Activated T-helper 1 cell treated with anti-CD3 and anti-CD28 coated beads, Interleukin-12 subunit alpha, Interleukin-12 subunit beta, Interleukin-2, Interleukin-4 antibody, amounts not matched to agents 30 ng/mL and 10 ng/mL and 1 ng/mL, durations not matched to agents 14 hours and 24 hours and 36 hours (primary cell): Measurements from ENCODE around the gene MYRFL. TPM values are rescaled to one million over a fixed set of nuclear protein-coding genes. Genes with fewer than 3 reads are reported as not detected.
A peak's percentile ranks its signal among the peaks of the same experiment; 100 is the strongest.

Experiments
- DNase-seq: peaks from one replicate; pipeline ENCODE4 v3.0.0; 2021; ENCODE audit warnings: low spot score
- H3K27ac Mint-ChIP-seq: one replicate; pipeline ENCODE4 v1.8.0; 2021; ENCODE audit warnings: mild to moderate bottlenecking, mixed read lengths
- H3K27me3 Mint-ChIP-seq: one replicate; pipeline ENCODE4 v1.8.0; 2022; ENCODE audit warnings: mild to moderate bottlenecking, moderate library complexity, mixed read lengths; ENCODE audit not compliant: insufficient read depth
- H3K36me3 Mint-ChIP-seq: one replicate; pipeline ENCODE4 v1.8.0; 2021; ENCODE audit warnings: low read depth, mixed read lengths
- H3K4me1 Mint-ChIP-seq: one replicate; pipeline ENCODE4 v1.8.0; 2021; ENCODE audit warnings: low read depth, mixed read lengths
- H3K4me3 Mint-ChIP-seq: one replicate; pipeline ENCODE4 v1.8.0; 2021; ENCODE audit warnings: mild to moderate bottlenecking, moderate library complexity, mixed read lengths
- H3K9me3 Mint-ChIP-seq: one replicate; pipeline ENCODE4 v1.8.0; 2021; ENCODE audit warnings: mixed read lengths
- intact Hi-C: fragments of 100-400 bp; cut with micrococcal nuclease; formaldehyde crosslinking; loops from one replicate; pipeline ENCODE4 v1.15.1; 2024
- total RNA-seq: library from RNA; stranded (reverse); gene quantifications from 2 replicates; pipeline ENCODE4 v1.2.3, GENCODE V29; 2022

The MYRFL gene
- total RNA-seq, 1 donor from 2014 or later: not detected

DNA sequence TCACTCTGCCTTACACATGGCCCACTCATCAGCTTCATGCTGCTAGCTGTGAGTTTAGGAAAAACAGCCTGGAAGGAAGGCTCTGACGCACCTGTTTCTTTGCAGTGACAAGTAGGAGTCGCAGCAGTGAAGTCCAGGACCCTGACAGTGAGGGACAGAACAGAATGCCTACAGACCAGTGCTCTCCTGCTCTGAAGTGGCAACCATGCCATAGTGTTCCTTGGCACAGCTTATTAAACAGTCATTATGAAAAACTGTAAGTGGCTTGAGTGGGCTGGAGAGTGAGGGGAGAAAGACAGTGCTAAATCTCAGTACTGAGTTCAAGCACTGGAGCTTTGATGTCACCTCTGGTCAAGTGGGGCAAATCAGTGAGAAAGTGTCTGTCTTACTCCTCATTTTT is 61.7 kb downstream of the MYRFL start:
- H3K36me3 Mint-ChIP-seq: no peaks in the 10 kb centered on the region

DNA sequence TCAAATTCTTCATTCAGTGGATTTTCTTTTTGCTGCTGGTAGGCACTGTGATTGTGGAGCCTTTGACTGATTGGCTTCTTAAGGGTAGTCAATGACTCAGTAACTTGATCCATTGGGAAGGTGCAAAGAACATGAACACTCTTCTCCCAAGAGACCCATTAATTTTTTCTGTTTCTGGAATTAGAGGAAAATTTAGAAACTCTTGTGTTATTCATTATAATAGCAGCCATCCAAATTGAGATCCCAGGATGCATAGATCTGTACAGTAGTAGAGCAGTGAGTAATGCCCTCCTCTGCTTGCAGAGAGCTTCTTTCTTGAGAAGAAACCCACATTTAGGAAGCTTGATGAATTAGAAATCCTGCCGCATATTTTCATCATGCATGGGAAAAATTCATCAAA is 63.9 kb downstream of the MYRFL start:
- no peaks in the 10 kb centered on the region for H3K27me3 Mint-ChIP-seq
- no peak overlapping the region for H3K27ac Mint-ChIP-seq
- no peaks in the 10 kb centered on the region for H3K36me3 Mint-ChIP-seq
- DNase-seq: no peak
- intact Hi-C loops: no loop called here
- H3K4me3 Mint-ChIP-seq: no peak overlapping the region
- H3K9me3 Mint-ChIP-seq: no peaks in the 10 kb centered on the region
- H3K4me1 Mint-ChIP-seq: no peaks in the 10 kb centered on the region

More for the DNA sequence above, 61.7 kb downstream of the MYRFL start:
- Mint-ChIP-seq H3K9me3 (no peaks in the 10 kb centered on the region), H3K27ac (no peak overlapping the region), H3K27me3 (no peaks in the 10 kb centered on the region), H3K4me3 (no peak overlapping the region), H3K4me1 (no peaks in the 10 kb centered on the region)
- DNase-seq: no peak
- intact Hi-C loops: no loop called here

DNA sequence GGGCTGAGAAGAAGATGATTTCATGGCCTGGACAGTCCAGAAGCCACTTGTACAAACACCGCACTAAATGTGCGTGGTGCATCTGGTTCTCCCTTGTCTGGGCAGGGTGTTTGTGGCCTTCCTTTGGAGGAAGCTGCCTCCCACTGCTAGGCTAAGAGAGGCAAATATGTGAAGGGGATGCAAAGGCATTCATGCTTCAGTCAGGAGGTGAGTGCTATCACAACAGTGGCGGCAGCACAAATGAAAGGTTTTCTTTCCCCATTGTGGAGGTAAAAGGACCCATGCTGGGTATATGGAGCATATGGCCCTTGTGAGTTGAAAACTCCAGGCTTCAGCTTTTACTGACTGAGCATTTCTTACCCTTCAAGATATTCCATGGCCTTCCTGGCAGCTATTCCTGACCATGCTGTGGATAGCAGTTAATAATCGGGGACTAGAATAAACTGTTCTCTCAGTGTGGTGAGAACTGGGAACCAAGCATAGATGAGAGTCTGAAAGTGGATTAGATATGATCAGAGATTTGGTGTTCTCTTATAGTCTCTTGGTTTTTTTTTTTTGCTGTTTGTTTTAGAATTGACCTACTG is 69.9 kb downstream of the MYRFL start:
- H3K4me3 Mint-ChIP-seq: no peak overlapping the region
- H3K27ac Mint-ChIP-seq: no peak overlapping the region
- H3K36me3 Mint-ChIP-seq: no peaks in the 10 kb centered on the region
- no peak for DNase-seq
- H3K9me3 Mint-ChIP-seq: no peaks in the 10 kb centered on the region
- intact Hi-C loops: no loop called here
- H3K27me3 Mint-ChIP-seq: peaks cover 4% of the 10 kb centered on the region
- H3K4me1 Mint-ChIP-seq: no peaks in the 10 kb centered on the region

DNA sequence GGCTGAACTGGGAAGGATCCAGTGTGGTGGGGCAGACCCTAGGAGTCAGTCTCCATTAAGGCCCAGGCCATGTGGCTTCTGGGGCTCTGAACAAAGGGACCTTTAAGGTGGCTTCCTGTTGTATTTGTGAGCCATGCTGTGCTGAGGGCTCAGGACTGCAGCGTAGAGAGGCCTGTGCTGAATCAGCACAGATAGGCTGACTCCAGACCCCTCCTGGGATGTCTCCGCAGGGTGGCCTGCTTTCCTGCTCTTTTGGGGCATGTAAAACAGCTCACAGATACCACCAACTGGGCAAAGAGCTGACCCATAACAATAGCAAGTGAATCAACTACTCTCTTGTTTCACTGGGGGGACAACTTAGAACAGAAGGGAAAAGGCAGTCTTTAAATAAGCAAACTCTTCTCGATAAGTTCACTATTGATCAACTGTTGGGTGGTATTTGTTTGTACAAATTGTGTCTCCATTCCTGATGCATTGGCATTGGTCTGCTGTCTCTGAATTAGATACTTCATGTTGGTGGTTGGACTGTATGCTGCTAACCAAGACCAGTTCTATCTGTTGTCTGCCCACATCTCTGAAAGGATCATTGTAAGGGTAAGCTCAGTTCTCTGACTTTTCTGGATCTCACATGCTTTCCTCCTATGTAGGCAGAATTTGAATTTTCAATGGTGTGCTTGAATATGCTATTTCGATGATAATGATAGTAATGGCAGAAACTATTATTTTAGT is 71.8 kb downstream of the MYRFL start:
- Mint-ChIP-seq H3K9me3 (no peaks in the 10 kb centered on the region), H3K4me1 (no peaks in the 10 kb centered on the region), H3K27ac (no peak overlapping the region), H3K4me3 (no peak overlapping the region), H3K27me3 (peaks cover 4% of the 10 kb centered on the region), H3K36me3 (no peaks in the 10 kb centered on the region)
- DNase-seq: no peak
- intact Hi-C loops: no loop called here

DNA sequence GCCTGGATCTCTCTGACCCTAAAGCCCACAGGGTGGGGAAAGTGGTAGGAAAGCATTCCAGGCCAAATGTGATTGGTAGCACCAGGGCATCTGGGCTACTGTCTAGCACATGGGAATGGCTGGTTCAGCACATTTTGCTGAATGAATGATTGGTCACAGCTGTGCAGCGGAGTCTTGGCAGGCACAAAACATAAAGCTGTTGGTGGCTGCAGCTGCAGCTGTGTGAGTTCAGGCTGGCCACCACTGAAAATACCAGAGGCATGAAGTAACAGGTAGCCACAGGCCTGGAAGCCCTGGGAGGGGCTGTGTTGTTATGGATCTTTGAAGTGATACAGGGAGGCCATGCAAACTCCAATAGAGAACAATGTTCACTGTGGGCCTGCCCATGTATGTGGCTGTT is 72.7 kb downstream of the MYRFL start:
- intact Hi-C loops: no loop called here
- peaks cover 4% of the 10 kb centered on the region for H3K27me3 Mint-ChIP-seq

DNA sequence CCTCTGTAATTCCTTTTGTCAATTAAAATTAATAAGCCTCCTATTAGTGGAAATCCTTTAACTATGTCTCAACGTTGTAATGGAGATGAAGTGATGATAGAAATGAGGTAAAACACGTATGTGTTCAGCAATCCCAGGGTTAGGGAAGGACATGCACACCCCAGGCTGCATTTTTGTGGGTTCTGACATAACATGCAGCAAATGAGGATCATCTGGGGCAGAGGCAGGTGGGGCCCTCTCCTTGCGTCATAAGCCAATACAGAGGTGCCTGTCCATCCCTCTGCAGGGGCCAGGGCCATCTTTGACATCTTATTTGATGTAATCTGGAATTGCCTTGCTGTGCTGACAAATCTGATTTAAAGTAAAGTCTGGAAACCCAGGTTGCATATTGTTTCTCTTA is 73.2 kb downstream of the MYRFL start:
- Mint-ChIP-seq H3K27me3 (peaks cover 4% of the 10 kb centered on the region), H3K27ac (no peak overlapping the region), H3K36me3 (no peaks in the 10 kb centered on the region), H3K4me1 (no peaks in the 10 kb centered on the region), H3K9me3 (no peaks in the 10 kb centered on the region), H3K4me3 (no peak overlapping the region)
- intact Hi-C loops: no loop called here
- DNase-seq: no peak

More for the DNA sequence above, 72.7 kb downstream of the MYRFL start:
- no peak overlapping the region for H3K27ac Mint-ChIP-seq
- H3K36me3 Mint-ChIP-seq: no peaks in the 10 kb centered on the region
- no peaks in the 10 kb centered on the region for H3K4me1 Mint-ChIP-seq
- no peak overlapping the region for H3K4me3 Mint-ChIP-seq
- no peak for DNase-seq
- no peaks in the 10 kb centered on the region for H3K9me3 Mint-ChIP-seq

DNA sequence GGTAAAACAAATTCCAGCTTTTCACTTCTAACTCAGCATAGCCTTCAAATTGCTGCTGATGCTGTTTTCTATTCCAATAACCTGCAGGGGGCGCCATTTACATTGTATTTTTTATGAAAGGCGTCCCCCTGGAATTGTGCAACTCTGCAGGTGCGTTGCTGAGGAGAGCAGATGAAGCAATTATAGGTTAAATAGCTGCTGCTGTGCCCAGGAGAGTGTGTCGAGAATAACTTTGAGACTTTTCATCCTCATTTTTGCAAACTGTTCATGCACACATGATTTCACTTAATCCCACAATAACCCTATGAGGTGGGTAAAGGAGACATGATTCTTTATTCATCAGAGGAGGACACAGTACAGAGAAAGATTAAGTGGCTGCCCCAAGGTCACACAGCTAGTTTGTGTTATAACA is 75.7 kb downstream of the MYRFL start:
- intact Hi-C loops: loop anchor here (1.0 to 2.0 kb wide), 3 partner anchors 677 to 830 kb away; no protein-coding TSS in a partner anchor
- peaks cover 2% of the 10 kb centered on the region for H3K27me3 Mint-ChIP-seq
- H3K27ac Mint-ChIP-seq: no peak overlapping the region
- H3K36me3 Mint-ChIP-seq: no peaks in the 10 kb centered on the region
- H3K9me3 Mint-ChIP-seq: no peaks in the 10 kb centered on the region
- peak; percentile 29 for DNase-seq
- H3K4me3 Mint-ChIP-seq: no peak overlapping the region
- no peaks in the 10 kb centered on the region for H3K4me1 Mint-ChIP-seq

DNA sequence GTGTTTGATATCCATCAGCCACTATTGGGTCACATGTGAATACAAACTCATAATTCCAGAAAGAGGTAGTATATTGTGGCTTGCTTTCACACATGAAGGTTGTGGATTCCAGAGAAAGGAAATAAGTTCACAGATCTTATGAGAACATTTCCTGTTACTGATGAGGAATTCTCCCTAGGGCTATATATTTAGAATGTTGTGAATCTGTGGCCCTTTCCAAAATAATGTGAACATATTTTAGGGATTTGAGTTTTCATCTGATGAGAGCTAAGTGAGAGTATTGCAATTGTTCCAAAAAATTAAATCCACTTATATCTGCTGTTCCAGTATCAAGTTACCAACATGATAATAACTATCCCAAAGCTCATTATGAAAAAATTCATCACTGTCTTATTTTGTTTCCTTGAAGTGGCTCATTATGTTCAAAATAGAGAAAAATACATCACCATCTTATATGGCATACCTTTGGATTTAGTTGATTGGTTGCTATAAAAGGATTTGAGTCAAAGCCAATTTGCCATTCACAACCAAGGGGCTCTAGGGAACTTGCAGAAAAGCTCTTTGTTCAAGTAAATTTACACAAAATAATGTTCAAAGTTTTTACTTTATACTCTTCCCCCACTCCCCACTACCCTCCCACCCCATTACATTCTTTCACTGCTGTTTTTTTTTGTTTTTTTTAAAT is 76.3 kb downstream of the MYRFL start:
- Mint-ChIP-seq H3K27ac (no peak overlapping the region), H3K4me1 (no peaks in the 10 kb centered on the region), H3K4me3 (no peak overlapping the region), H3K27me3 (peaks cover 2% of the 10 kb centered on the region), H3K36me3 (no peaks in the 10 kb centered on the region), H3K9me3 (no peaks in the 10 kb centered on the region)
- no peak for DNase-seq
- intact Hi-C loops: loop anchor here (2.0 kb wide), 2 partner anchors 819 to 829 kb away; no protein-coding TSS in a partner anchor

DNA sequence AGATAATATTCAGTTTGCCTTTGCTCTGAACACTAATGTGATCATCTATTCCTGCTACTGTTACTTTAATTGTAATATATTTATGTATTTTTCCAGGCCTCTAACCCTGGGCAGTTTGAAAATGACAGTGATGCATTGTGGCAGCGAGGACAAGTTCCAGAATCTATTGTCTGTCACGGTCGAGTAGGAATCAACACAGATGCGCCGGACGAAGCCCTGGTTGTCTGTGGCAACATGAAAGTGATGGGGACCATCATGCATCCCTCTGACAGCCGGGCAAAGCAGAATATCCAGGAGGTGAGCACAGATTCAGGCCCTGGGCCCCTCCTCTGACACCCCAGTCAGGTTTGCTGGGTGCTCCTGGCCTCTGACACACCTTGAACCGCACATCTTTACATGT is 78.5 kb downstream of the MYRFL start:
- Mint-ChIP-seq H3K36me3 (no peaks in the 10 kb centered on the region), H3K27ac (no peak overlapping the region), H3K4me3 (no peak overlapping the region), H3K9me3 (no peaks in the 10 kb centered on the region), H3K4me1 (no peaks in the 10 kb centered on the region), H3K27me3 (peaks cover 2% of the 10 kb centered on the region)
- intact Hi-C loops: no loop called here
- DNase-seq: no peak

DNA sequence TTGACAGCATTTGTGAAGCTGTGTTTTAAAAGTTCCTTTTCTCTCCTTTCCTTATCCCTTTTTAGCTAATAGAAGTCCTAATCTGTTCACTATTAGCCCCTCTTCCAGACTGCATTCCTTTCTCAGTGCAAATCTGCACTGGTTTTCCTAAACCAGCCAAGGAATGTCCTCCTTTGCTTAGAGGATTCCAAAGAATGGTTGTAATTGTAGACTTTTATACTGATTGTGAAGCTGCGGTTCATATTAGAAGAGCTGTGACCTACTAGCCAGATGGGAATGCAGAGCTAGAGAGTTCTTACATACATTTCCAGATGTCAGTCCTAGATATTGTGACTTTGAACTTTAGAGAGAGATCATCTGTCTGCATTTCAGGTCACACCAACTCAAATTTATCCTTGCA is 79.8 kb downstream of the MYRFL start:
- DNase-seq: no peak
- H3K27me3 Mint-ChIP-seq: peaks cover 2% of the 10 kb centered on the region
- no peak overlapping the region for H3K4me3 Mint-ChIP-seq
- no peak overlapping the region for H3K27ac Mint-ChIP-seq
- no peaks in the 10 kb centered on the region for H3K36me3 Mint-ChIP-seq
- H3K9me3 Mint-ChIP-seq: no peaks in the 10 kb centered on the region
- H3K4me1 Mint-ChIP-seq: no peaks in the 10 kb centered on the region
- intact Hi-C loops: no loop called here

DNA sequence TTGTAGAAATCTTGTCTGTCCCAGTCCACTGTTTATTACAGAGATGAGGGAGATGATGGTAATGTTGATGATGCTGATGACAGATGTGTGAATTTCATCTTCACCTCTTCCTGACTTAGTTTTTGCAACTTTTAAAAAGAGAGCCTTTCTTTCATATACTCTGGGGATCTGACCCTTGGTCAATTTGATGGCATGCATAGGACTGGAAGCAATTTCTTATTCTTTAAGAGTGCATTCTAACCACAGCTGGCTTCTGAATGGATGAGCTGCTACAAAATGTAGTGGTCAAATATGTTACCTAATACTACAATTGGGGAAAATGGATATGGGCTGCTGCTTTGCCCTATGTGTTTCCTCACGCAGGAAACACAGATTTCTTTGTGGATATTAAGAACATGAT is 80.8 kb downstream of the MYRFL start:
- H3K9me3 Mint-ChIP-seq: no peaks in the 10 kb centered on the region
- H3K36me3 Mint-ChIP-seq: no peaks in the 10 kb centered on the region
- intact Hi-C loops: no loop called here
- H3K4me1 Mint-ChIP-seq: no peaks in the 10 kb centered on the region
- peaks cover 2% of the 10 kb centered on the region for H3K27me3 Mint-ChIP-seq
- H3K4me3 Mint-ChIP-seq: no peak overlapping the region
- no peak for DNase-seq
- no peak overlapping the region for H3K27ac Mint-ChIP-seq

DNA sequence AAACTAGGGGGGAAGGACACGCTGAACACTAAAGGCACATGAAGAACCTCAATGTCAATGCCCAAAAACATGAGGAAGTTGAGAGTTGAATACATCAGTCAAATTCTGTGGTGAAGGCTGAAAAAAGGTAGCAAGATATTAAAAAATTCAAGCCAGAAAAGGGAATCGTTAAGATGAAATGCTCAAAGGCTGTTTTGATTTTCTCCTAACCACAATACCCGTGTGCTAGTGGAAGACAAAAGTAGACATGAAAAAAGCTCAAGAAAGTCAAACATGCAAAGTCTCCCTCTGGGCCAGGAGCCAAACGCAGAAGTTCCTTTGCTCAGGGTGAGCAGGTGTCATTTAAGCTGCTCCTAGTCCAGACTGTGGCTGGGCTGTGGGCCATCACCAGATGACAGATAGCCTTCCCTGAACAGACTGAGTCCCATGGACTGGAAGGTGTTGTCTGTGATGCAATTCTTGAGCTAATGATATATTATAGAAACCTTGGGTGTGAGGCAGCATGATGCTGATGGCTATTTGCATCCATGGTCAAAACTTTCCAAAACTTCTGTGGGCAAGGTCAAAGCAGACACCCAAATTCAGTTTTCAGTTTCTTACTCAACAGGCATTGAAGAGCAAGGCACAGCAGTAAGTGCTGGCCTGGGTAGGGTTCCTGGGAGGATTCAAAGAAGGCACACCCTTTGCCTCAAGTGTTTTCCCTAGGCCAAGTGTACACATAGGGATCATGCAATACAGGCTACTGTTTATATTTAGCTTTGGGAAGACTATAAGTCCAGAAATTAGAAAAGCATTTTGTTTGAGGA is 81.6 kb downstream of the MYRFL start:
- H3K4me3 Mint-ChIP-seq: no peak overlapping the region
- H3K27me3 Mint-ChIP-seq: peaks cover 2% of the 10 kb centered on the region
- no peak overlapping the region for H3K27ac Mint-ChIP-seq
- no peaks in the 10 kb centered on the region for H3K4me1 Mint-ChIP-seq
- intact Hi-C loops: no loop called here
- DNase-seq: no peak
- no peaks in the 10 kb centered on the region for H3K9me3 Mint-ChIP-seq
- no peaks in the 10 kb centered on the region for H3K36me3 Mint-ChIP-seq

DNA sequence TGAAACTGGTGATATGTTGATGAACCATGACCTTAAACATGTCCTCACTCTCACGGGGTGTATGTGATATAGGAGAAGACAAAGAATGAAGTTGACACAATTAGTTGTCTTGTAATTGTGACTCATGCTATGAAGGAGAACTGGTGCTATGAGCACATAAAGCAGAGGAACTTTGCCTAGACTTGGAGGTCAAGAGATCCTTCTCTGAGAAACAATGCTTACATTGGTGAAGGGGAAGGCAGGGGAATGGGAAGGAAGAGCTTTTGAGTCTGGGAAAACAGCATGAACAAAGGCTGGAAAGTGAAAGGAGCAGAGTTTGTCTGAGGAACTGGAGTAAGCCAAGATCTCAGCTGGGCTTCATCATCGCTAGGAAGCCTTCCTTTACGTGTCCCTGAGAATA is 83.2 kb downstream of the MYRFL start:
- H3K4me1 Mint-ChIP-seq: no peaks in the 10 kb centered on the region
- H3K4me3 Mint-ChIP-seq: no peak overlapping the region
- no peaks in the 10 kb centered on the region for H3K36me3 Mint-ChIP-seq
- H3K9me3 Mint-ChIP-seq: no peaks in the 10 kb centered on the region
- no peak for DNase-seq
- intact Hi-C loops: no loop called here
- no peak overlapping the region for H3K27ac Mint-ChIP-seq
- H3K27me3 Mint-ChIP-seq: peaks cover 2% of the 10 kb centered on the region
